ENCODE data around the gene POLR2E.
A peak's percentile ranks its signal among the peaks of the same experiment; 100 is the strongest.

The POLR2E gene

GRCh38 chr19:1064661-1065605 lies 30.2 kb downstream of the POLR2E start:
- no peak for DNase-seq (ENCODE audit: low read depth in 2 of 2)

GRCh38 chr19:1063909-1064660 lies 31.1 kb downstream of the POLR2E start:
- DNase-seq (ENCODE audit: low read depth in 2 of 2): no peak

GRCh38 chr19:1063030-1063908 lies 31.9 kb downstream of the POLR2E start:
- DNase-seq (ENCODE audit: low read depth in 2 of 2): no peak

DNA sequence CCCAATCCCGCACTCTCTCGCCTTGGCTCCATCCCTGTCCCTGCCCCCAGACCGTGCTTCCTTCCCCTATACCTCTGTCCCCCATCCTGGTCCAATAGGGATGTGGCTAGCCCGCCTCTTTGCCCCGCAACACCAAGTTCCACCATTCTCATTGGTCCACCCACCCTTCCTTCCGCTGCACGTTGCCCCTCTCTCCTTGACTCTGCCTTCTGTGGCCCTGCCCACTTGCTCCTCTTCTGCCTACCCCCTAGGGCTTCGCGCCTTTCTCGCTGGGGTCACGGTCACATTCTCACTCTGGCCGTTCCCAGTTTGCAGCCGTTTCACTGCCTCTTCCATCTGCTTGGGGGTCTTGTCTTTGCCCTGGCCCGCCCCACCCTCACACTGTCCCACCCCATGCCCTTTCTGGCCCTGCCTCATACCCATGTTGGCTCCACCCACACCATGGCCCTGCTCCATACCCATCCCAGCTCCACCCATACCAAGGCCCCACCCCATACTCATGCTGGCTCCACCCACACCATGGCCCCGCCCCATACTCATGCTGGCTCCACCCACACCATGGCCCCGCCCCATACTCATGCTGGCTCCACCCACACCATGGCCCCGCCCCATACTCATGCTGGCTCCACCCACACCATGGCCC lies 32.7 kb downstream of the POLR2E start:
- no peak for DNase-seq (ENCODE audit: low read depth in 2 of 2)

- no peak for DNase-seq (ENCODE audit: low read depth in 2 of 2)
Observed at GRCh38 chr19:1061987-1062386, 33.2 kb downstream of the POLR2E start.

- no peak for DNase-seq (ENCODE audit: low read depth in 2 of 2)
Observed at GRCh38 chr19:1060689-1061088, 34.5 kb downstream of the POLR2E start.

DNA sequence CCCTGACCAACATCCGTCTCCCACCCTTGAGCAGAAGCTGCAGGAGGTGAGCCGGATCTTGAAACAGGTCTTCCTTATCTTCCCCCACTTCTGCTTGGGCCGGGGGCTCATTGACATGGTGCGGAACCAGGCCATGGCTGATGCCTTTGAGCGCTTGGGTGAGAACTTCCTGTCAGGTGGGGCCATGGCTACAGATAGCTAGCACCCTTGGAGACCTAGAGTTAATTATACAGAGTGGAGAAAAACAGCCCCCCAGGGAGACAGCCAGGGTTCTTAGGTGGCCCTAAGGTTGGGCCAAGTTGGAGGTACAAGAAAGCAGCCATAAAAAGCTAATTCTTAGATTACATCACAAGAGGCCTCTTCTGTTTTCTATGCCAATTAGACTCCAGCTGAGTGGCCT lies 37.1 kb downstream of the POLR2E start:
- no peak for DNase-seq (ENCODE audit: low read depth in 2 of 2)

DNA sequence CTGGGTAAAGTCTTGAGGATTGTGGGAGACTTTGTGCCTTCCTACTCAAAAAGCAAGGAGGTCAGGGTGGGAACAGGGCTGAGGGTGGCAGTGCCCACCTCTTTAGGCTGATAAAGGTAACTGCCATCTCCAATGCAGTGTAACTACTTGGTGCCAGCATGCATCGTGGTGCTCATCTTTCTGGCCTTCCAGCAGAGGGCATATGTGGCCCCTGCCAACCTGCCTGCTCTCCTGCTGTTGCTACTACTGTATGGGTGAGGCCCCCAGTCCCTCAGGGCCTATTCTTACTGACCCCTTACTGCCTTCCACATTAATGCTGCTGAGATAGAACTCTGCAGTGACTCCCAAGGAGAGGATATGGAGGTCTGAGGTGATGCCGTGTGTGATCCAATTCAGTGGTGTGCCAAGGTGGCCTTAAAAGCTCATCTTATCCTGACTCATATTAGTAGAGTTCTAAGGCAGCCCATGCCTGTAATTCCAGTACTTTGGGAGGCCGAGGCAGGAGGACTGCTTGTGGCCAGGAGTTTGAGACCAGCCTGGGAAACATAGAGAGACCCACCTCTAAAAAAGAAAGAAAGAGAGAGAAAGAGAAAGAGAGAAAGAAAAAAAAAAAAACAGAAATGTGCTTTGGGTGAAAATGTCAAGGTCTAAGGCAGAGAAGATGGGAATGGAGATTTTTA lies 37.9 kb downstream of the POLR2E start:
- DNase-seq (ENCODE audit: low read depth in 2 of 2): peak; percentile 39 to 52

DNA sequence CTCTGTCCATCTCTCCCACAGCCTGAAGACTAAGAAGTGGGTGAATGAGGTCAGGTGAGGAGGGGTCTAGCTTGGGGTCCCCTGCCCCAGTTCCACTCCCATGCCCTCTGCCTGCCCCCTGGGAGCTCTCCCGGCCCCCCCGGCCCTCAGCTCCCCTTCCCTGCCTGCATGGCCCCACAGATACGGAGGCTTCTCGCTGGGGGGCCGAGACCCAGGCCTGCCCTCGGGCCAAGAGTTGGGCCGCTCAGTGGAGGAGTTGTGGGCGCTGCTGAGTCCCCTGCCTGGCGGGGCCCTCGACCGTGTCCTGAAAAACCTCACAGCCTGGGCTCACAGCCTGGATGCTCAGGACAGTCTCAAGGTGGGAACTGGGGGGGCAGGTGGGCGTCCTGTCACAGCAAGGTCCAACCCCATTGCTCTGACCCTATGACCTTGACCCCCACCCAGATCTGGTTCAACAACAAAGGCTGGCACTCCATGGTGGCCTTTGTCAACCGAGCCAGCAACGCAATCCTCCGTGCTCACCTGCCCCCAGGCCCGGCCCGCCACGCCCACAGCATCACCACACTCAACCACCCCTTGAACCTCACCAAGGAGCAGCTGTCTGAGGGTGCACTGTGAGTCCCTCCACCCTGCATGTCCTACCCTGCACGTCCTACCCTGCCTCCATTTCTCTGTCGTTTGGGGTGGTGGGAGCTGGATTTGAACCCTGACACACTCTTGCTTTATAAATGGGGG lies 39.1 kb downstream of the POLR2E start:
- no peak for DNase-seq (ENCODE audit: low read depth in 2 of 2)

DNA sequence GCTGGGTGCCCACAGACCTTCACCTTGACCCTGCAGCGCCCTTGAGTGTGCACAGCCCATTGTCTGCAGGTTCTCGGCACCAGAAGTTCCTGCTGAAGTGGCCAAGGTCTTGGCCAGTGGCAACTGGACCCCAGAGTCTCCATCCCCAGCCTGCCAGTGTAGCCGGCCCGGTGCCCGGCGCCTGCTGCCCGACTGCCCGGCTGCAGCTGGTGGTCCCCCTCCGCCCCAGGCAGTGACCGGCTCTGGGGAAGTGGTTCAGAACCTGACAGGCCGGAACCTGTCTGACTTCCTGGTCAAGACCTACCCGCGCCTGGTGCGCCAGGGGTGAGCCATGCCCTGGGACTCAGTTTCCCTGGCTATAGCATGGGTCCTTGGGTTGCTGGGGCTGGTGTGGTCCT lies 40.1 kb downstream of the POLR2E start:
- no peak for DNase-seq (ENCODE audit: low read depth in 2 of 2)

DNA sequence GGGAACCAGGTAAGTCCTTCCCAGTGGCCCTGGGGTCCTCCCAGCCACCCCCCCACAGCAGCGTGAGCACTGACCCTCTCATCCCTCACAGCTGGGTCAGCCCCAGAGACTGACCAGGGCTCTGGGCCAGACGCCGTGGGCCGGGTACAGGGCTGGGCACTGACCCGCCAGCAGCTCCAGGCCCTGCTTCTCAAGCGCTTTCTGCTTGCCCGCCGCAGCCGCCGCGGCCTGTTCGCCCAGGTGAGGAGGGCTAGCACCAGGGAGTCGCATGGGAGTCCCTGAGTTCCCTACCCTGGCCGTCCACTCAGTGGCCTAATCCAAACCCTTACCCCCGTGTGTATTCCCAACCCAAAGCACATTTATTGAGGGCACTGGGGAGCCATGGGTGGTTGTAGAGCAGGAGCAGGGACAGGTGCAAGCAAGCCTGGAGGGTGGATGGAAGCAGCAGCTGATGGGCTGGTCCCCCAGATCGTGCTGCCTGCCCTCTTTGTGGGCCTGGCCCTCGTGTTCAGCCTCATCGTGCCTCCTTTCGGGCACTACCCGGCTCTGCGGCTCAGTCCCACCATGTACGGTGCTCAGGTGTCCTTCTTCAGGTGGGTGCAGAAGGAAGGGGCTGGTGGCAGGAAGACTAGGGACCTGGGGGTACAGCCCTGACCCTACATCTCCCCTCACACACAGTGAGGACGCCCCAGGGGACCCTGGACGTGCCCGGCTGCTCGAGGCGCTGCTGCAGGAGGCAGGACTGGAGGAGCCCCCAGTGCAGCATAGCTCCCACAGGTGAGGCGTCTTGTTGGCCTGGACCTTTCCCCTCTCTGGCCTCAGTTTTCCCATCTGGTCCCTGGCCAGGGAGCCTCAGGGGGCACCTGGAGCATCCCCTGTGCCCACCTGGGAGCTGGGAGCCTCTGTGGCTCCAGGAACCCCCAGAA lies 40.8 kb downstream of the POLR2E start:
- DNase-seq (ENCODE audit: low read depth in 2 of 2): no peak

DNA sequence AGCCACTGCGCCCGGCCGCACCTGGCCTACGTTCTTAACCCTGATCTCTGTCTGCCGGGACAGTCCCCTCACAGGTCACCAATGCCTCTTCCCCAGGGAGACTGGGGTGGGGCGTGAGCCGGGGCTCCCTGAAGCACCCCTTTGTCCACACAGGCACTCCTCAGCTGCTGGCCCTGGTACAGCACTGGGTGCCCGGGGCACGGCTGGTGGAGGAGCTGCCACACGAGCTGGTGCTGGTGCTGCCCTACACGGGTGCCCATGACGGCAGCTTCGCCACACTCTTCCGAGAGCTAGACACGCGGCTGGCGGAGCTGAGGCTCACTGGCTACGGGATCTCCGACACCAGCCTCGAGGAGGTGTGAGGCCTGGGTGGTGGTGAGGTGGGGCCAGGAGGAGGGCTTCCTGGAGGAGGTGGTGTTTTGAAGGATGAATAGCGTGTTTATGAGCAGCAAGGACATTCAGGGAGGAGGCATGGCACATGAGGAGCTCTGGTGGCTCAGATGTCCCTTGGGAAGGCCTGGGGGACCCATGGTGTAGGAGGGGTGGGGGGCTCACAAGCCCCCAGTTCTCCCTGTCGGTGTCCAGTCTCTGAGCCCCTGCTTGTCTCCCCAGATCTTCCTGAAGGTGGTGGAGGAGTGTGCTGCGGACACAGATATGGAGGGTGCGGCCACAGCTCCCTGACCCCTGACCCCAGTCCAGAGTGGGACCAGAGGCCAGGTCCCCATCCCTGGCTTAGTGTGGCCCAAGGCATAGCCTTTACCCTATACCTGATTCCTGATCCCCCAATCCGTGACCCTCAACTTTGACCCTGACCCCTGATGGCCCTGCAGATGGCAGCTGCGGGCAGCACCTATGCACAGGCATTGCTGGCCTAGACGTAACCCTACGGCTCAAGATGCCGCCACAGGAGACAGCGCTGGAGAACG lies 41.7 kb downstream of the POLR2E start:
- no peak for DNase-seq (ENCODE audit: low read depth in 2 of 2)

GRCh38 chr19:1052349-1052975 lies 42.7 kb downstream of the POLR2E start:
- no peak for DNase-seq (ENCODE audit: low read depth in 2 of 2)

DNA sequence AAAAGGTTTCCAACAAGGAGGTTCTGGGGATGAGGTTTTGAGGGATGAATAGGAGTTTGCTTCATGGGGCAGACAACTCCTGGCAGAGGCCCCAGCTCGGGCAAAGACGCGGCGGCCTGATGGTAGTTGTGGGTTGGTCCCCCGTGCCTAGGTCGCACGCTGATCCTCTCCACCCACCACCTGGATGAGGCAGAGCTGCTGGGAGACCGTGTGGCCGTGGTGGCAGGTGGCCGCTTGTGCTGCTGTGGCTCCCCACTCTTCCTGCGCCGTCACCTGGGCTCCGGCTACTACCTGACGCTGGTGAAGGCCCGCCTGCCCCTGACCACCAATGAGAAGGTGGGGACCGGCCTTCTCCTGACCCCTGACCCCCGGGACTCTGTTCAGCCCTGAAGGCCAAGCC lies 43.4 kb downstream of the POLR2E start:
- no peak for DNase-seq (ENCODE audit: low read depth in 2 of 2)

GRCh38 chr19:1050989-1051788 lies 44.0 kb downstream of the POLR2E start:
- DNase-seq (ENCODE audit: low read depth in 2 of 2): no peak

DNA sequence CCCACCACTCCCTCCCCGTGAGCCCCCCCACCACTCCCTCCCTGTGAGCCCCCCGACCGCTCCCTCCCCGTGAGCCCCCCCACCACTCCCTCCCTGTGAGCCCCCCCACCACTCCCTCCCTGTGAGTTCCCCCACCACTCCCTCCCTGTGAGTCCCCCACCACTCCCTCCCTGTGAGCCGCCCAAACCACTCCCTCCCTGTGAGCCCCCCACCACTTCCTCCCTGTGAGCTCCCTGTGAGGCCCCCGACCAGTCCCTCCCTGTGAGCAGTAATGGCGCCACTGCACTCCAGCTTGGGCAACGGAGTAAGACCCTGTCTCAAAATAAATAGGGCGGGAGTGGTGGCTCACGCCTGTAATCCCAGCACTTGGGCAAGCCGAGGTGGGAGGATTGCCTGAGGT lies 45.4 kb downstream of the POLR2E start:
- DNase-seq (ENCODE audit: low read depth in 2 of 2): no peak

DNA sequence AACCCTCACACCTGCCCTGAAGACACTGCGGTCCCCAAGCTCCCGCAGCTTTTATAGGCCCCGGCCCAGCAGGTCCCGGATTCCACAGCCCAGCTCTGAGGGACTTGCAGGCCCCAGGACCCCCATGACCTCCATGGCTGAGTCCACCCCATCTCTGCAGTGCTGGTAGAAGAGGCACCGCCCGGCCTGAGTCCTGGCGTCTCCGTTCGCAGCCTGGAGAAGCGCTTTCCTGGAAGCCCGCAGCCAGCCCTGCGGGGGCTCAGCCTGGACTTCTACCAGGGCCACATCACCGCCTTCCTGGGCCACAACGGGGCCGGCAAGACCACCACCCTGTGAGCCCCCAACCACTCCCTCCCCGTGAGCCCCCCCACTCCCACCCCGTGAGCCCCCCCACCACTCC lies 46.1 kb downstream of the POLR2E start:
- DNase-seq (ENCODE audit: low read depth in 2 of 2): no peak

All from fibroblast of skin of left quadriceps (primary cell).